H7 (cell line): Measurements from ENCODE around the gene SART3. TPM values are rescaled to one million over a fixed set of nuclear protein-coding genes. Genes with fewer than 3 reads are reported as not detected.
"Not testable (repeated sequence)": the region's sequence is repeated elsewhere in the genome, so short reads cannot be mapped to it uniquely, and the experiment has no call there.

Source experiments
- DNase-seq: peaks from one replicate; pipeline ENCODE4 v3.0.0; 2012
- H3K27me3 ChIP-seq: 2 replicates; pipeline ENCODE4 v1.6.0; 2011; ENCODE audit warnings: mild to moderate bottlenecking, low read length; ENCODE audit not compliant: control insufficient read depth, insufficient read depth
- H3K36me3 ChIP-seq: replicated peaks from 2 replicates; pipeline ENCODE4 v1.5.1; 2011; ENCODE audit warnings: low read length; ENCODE audit not compliant: control insufficient read depth, insufficient read depth
- H3K4me3 ChIP-seq: 2 replicates; pipeline ENCODE4 v1.5.1; 2011; ENCODE audit warnings: low read depth, mild to moderate bottlenecking, control low read depth, low read length, moderate library complexity; ENCODE audit not compliant: insufficient read depth
- total RNA-seq: library from RNA; depleted of rRNA; stranded (reverse); fragments of >200 nt; shearing (Covaris generic); gene quantifications from 2 replicates; pipeline ENCODE4 v1.2.3, GENCODE V29; 2014

The SART3 gene
- total RNA-seq, 1 experiment from 2014 or later, result 89.7 TPM

DNA sequence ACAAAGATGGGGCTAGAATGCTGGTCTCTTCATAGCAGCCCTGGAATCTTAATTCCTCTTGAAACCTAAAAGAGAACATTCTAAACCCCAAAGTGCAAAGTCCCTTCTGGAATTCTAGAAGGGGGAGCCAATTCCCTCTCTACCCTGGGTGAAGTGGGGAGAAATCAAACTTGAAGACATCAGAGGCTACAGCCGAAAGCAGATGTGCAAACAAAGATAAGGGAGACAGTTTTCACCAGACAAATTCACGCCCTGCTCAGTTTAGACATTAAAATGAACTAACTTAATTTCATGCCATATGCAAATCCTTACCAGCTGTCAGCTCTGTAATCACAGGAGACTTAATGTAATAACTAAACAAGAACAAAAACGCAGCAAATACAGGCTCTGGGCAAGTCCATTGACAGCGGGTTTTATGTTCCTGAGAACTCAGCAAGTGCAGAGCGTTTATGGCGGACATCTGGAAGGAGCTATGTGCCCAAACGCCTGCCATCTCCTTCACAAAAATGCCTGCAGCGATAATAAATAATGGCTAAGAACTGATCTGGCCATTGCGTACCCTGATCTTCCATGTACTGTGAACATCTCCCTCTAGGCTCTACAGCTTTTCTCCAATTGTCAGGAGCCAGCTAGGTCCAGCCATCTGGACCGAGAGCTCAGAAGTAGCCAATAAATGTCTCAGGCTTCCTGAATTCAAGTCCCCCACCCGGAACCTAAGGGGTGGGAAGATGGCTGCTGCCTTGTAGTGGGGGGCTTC lies 65.0 kb downstream of the SART3 start:
- Histone ChIP-seq H3K36me3 (no peaks in the 10 kb centered on the region), H3K4me3 (no peak overlapping the region)
- no peak for DNase-seq

GRCh38 chr12:108495054-108495453 lies 65.9 kb downstream of the SART3 start:
- peak; percentile 72 for DNase-seq
- no peaks in the 10 kb centered on the region for H3K36me3 ChIP-seq
- H3K27me3 ChIP-seq, result no peaks in the 10 kb centered on the region
- no peak overlapping the region for H3K4me3 ChIP-seq

More for the DNA sequence above, 65.0 kb downstream of the SART3 start:
- H3K27me3 ChIP-seq, result no peaks in the 10 kb centered on the region

- Histone ChIP-seq H3K4me3 (no peak overlapping the region), H3K27me3 (no peaks in the 10 kb centered on the region), H3K36me3 (no peaks in the 10 kb centered on the region)
- DNase-seq, result no peak
Observed at GRCh38 chr12:108491256-108491655, 69.7 kb downstream of the SART3 start.

DNA sequence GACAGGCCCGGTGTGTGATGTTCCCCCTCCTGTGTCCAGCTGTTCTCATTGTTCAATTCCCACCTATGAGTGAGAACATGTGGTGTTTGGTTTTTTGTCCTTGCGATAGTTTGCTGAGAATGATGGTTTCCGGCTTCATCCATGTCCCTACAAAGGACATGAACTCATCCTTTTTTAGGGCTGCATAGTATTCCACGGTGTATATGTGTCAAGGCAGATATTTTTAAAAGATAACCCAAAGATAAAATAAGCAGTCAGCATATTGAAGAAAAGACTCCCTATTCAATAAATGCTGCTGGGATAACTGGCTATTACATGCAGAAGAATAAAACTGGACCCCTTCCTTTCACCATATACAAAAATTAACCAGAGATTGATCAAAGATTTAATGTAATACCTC lies 73.9 kb downstream of the SART3 start:
- not testable (repeated sequence) for DNase-seq, H3K27me3 ChIP-seq, H3K4me3 ChIP-seq, H3K36me3 ChIP-seq

DNA sequence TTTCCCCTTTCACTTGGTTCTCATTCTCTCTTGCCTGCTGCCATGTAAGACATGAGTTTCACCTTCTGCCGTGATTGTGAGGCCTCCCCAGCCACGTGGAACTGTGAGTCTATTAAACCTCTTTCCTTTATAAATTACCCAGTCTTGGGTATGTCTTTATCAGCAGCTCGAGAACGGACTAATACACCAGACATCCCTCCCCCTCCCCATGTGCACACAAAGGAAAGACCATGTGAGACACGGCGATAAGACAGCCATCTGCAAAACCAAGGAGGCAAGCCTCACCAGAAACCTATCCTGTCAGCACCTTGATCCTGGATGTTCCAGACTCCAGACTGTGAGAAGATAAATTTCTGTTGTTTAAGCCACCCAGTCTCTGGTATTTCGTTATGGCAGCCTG lies 75.6 kb downstream of the SART3 start:
- H3K4me3 ChIP-seq, H3K27me3 ChIP-seq, H3K36me3 ChIP-seq, DNase-seq: not testable (repeated sequence)

DNA sequence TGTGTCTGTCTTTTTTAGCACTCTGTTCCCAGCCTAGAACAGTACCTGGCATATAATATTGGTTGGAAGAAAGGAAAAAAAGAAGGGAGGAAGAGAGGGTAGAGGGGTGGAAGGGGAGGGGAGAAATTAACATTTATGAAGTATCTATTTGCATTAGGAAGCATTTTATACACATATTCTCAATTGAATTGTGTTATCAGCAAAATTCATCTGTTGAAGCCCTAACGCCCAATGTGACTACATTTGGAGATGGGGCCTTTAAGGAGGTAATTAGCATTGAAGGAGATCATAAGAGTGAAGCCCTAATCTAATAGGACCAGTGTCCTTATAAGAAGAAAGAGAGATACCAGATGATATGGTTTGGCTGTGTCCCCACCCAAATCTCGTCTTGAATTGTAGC lies 76.1 kb downstream of the SART3 start:
- Histone ChIP-seq H3K4me3 (no peak overlapping the region), H3K27me3 (no peaks in the 10 kb centered on the region), H3K36me3 (no peaks in the 10 kb centered on the region)
- no peak for DNase-seq

DNA sequence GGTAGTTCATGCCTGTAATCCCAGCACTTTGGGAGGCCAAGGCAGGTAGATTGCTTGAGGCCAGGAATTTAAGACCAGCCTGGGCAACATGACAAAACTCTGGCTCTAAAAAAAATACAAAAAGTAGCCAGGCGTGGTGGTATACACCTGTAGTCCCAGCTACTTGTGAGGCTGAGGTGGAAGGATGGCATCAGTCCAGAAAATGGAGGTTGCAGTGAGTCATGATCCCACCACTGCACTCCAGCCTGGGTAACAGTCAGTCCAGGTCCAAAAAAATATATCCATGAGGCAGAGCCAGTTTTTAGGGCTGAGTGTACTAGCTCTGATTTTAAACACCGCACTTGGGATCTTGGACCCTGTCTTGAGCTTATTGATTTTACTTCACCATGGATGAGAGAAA lies 76.5 kb downstream of the SART3 start:
- DNase-seq, result no peak
- Histone ChIP-seq H3K36me3 (no peaks in the 10 kb centered on the region), H3K27me3 (no peaks in the 10 kb centered on the region), H3K4me3 (no peak overlapping the region)

- H3K4me3 ChIP-seq, result no peak overlapping the region
- H3K36me3 ChIP-seq, result no peaks in the 10 kb centered on the region
- no peaks in the 10 kb centered on the region for H3K27me3 ChIP-seq
- no peak for DNase-seq
Observed at GRCh38 chr12:108483213-108484059, 77.5 kb downstream of the SART3 start.

DNA sequence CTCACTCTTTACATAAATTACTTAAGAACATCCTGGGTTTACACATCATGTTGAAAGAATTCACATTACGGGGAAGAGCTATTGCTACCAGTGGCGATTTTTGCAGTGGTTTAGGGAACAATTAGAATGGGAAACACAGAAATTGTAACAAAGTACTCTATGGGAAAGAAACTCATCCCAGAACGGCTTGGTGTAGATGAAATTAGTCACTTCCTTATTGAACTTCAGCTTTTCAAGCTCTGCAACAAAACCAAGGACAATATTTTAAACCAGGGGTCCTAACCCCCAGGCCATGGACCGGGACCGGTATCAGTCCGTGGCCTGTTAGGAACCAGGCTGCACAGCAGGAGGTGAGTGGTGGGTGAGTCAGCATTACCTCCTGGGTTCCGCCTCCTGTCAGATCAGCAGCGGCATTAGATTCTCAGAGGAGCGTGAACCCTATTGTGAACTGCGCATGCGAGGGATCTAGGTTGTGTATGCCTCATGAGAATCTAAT lies 78.2 kb downstream of the SART3 start:
- DNase-seq, result no peak
- Histone ChIP-seq H3K36me3 (no peaks in the 10 kb centered on the region), H3K27me3 (no peaks in the 10 kb centered on the region), H3K4me3 (no peak overlapping the region)

- no peaks in the 10 kb centered on the region for H3K27me3 ChIP-seq
- no peak for DNase-seq
- H3K4me3 ChIP-seq, result no peak overlapping the region
- no peaks in the 10 kb centered on the region for H3K36me3 ChIP-seq
Observed at GRCh38 chr12:108479364-108480070, 81.5 kb downstream of the SART3 start.

DNA sequence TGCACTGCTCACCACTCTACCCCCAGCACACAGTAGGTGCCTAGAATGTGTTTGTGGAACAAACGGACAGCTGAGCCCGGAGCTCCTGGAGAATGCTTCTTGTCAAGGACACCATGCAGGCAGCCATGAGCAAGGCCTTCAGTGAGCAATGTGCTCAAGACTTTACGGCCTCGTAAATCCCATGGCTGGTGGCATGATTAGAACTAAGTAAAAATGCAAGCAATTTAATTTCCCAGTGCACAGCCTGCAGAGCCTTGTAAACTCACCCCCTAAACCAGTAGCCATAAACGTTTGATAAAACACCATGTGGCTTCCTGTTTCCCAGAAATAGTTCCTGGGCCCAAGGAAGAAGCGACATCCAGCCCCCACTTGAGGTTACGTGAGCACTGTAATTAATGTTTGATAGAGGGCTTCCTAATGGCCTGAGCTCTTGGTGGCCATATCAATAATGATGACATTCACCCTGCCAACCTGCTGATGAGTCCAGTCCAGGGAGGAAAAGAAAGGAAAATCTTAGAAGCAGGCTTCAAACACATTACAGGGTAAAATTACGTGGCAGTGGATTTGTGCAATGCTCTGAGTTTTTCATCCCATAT lies 82.3 kb downstream of the SART3 start:
- no peaks in the 10 kb centered on the region for H3K36me3 ChIP-seq
- no peak for DNase-seq
- no peak overlapping the region for H3K4me3 ChIP-seq
- no peaks in the 10 kb centered on the region for H3K27me3 ChIP-seq

DNA sequence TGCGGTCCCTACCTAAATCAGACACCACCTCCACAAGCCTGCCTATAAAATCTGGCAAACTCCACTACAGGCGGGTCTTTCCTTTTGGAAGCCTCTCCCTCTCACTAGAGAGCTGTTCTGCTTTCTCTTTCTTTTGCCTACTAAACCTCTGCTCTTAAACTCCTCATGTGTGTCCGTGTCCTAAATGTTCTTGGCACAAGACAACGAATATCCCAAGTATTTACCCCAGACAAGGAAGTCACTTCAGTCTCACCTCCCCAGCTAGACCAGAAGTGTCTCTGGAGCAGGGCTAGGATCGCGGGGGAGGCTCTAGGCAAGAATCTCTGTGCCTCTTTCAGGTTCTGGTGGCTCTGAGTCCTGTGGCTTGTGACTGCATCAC lies 83.1 kb downstream of the SART3 start:
- H3K27me3 ChIP-seq, result no peaks in the 10 kb centered on the region
- no peak overlapping the region for H3K4me3 ChIP-seq
- DNase-seq, result no peak

DNA sequence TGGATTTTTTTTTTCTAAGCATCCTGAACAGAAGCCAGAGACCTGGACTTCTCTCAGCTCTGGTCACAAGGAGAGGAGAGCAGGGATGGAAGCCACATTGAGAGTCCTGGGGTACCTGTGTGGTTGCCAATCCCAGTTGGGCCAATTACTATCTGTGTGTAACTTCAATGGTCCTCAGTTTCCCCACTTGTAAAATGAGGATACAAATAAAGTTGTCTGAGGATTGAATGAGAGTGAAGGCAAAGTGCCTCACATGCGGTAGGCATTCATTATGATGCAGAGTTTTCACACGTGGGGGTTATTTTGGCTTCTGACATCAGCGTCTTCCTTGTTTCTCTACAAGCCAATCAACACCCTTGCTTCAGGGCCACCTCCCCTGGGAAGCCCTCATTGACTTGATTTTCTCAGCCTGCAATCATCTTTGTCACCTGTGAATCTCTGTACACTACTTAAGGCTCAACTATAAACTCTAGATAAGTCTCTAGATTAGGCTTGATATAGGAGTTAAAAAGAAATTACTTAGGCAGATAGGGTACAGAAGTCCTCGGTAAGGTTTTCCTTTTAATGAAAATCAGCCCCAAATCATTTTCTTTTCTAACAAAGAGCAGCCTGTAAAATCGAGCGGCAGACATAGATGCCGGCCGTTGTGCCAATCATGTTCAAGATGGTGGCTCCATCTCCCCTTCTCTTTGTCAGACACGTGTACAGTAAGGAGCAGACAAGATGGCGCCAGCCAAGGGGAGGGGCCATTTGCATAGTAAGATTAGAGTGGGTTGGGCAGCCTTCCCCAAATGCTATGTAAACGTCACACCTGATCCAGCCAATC lies 83.7 kb downstream of the SART3 start:
- Histone ChIP-seq H3K4me3 (no peak overlapping the region), H3K36me3 (no peaks in the 10 kb centered on the region), H3K27me3 (no peaks in the 10 kb centered on the region)
- DNase-seq, result no peak

More for the DNA sequence above, 83.1 kb downstream of the SART3 start:
- no peaks in the 10 kb centered on the region for H3K36me3 ChIP-seq

DNA sequence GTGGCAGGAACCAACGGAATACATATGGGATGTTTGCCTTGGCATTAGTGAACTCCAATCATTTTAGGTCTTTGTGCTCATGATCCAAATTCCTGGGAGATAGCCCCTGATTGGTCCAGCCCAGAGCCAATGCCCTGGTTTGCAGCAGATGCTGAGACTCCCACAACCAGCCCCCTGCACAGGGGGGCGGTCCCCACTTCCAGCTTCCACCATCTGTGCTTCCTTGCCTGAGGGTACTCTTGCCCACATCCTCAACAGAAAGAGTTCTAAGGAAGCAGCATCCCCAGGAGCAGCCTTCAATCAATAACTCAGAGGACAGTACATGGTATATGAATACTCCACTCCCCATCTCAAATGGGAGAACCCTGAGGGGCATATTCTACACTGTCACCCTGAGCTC lies 85.6 kb downstream of the SART3 start:
- H3K36me3 ChIP-seq, result no peaks in the 10 kb centered on the region
- no peak overlapping the region for H3K4me3 ChIP-seq
- DNase-seq, result no peak
- H3K27me3 ChIP-seq, result no peaks in the 10 kb centered on the region
